Measurements from ENCODE around the gene CPD.

DNA sequence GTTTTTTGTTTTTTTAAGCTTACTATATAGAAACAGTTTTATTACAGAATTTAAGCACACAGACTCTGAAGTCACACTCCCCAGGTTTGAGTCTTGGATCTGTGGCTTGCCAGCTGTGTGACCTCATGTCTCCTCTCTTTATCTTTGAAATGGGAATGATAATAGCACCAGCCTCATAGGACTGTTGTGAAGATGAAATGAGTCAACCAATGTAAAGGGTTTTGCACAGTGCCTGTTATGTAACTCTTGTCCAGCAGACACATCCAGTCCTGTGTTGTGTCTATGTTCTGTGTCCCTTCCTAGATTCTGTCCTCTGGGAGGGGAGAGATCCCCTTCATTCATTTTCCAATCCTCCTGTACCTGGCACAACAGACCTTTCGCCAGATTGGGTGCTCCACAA is 3.1 kb upstream of the CPD start:
- TF ChIP-seq, protein P1, sequence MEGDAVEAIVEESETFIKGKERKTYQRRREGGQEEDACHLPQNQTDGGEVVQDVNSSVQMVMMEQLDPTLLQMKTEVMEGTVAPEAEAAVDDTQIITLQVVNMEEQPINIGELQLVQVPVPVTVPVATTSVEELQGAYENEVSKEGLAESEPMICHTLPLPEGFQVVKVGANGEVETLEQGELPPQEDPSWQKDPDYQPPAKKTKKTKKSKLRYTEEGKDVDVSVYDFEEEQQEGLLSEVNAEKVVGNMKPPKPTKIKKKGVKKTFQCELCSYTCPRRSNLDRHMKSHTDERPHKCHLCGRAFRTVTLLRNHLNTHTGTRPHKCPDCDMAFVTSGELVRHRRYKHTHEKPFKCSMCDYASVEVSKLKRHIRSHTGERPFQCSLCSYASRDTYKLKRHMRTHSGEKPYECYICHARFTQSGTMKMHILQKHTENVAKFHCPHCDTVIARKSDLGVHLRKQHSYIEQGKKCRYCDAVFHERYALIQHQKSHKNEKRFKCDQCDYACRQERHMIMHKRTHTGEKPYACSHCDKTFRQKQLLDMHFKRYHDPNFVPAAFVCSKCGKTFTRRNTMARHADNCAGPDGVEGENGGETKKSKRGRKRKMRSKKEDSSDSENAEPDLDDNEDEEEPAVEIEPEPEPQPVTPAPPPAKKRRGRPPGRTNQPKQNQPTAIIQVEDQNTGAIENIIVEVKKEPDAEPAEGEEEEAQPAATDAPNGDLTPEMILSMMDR (IDR thresholded peaks at IDR 0.05), result no peak
- no peak for TF ChIP-seq ZC3H11A (IDR thresholded peaks at IDR 0.05)
- TF ChIP-seq ESRRA (IDR thresholded peaks at IDR 0.05; ENCODE audit: borderline replicate concordance, low read length), result no peak
